ENCODE measurements around the gene OR2F1. TPM values are rescaled to one million over a fixed set of nuclear protein-coding genes. Genes with fewer than 3 reads are reported as not detected.

The OR2F1 gene
- total RNA-seq, 1 experiment from 2014 or later, result not detected

- TF ChIP-seq REST (IDR thresholded peaks at IDR 0.05; ENCODE audit: low read depth) (no peak), CBX3 (IDR thresholded peaks at IDR 0.05; ENCODE audit: low read depth) (no peak), ZFX (IDR thresholded peaks at IDR 0.05) (no peak), CEBPB (IDR thresholded peaks at IDR 0.05; ENCODE audit: low read depth) (no peak)
These were observed 9.2 kb upstream of the OR2F1 start (continued) for GRCh38 chr7:143945423-143945822.

GRCh38 chr7:143947111-143947510 lies 7.5 kb upstream of the OR2F1 start:
- Histone ChIP-seq H3K9ac (ENCODE audit: low read length) (no peak overlapping the region), H3K9me2 (ENCODE audit: insufficient read depth) (no peaks in the 10 kb centered on the region), H3K27me3 (ENCODE audit: insufficient read depth, low read length) (no peaks in the 10 kb centered on the region), H3K9me3 (ENCODE audit: control insufficient read depth in 1 of 2, insufficient read depth in 1 of 2, low read depth in 1 of 2, low read length in 2 of 2) (no peaks in the 10 kb centered on the region), H3K4me2 (ENCODE audit: low read length) (no peak overlapping the region), H3K27ac (ENCODE audit: low read depth, low read length) (no peak overlapping the region), H3K4me1 (ENCODE audit: control insufficient read depth in 1 of 2, insufficient read depth in 2 of 2, low read length in 2 of 2) (no peaks in the 10 kb centered on the region), H3K79me2 (ENCODE audit: insufficient read depth, low read length) (no peaks in the 10 kb centered on the region), H4K20me1 (ENCODE audit: insufficient read depth) (no peaks in the 10 kb centered on the region), H3K36me3 (ENCODE audit: control insufficient read depth in 1 of 2, insufficient read depth in 2 of 2, low read length in 2 of 2) (no peaks in the 10 kb centered on the region), H3K4me3 (replicated peaks in 1 of 2; ENCODE audit: low read depth in 1 of 2, low read length in 2 of 2) (no peak overlapping the region), H2AFZ (ENCODE audit: low read depth, low read length, poor library complexity, severe bottlenecking) (no peak overlapping the region)
- POLR2A ChIA-PET, result no interaction called here
- no peak for ATAC-seq
- intact Hi-C loops (cut with micrococcal nuclease), result no loop called here
- TF ChIP-seq ZBTB33 (IDR thresholded peaks at IDR 0.05; ENCODE audit: extremely low read depth, insufficient replicate concordance, low read length) (no peak), EZH2phosphoT487 (IDR thresholded peaks at IDR 0.05; ENCODE audit: borderline replicate concordance) (no peak), SIN3A (IDR thresholded peaks at IDR 0.05; ENCODE audit: low read depth) (no peak), TCF7L2 (IDR thresholded peaks at IDR 0.05; ENCODE audit: borderline replicate concordance, extremely low read depth, insufficient read depth, insufficient read length) (no peak), FOSL1 (IDR thresholded peaks at IDR 0.05; ENCODE audit: low read depth) (no peak), POLR2AphosphoS5 (IDR thresholded peaks at IDR 0.05; ENCODE audit: low read depth, low read length) (no peak)
- no TSS peak for BruUV-seq (replicated peaks)
- RAD21 ChIA-PET (ENCODE audit: low non-redundant PET in 1 of 2, low total read pairs in 2 of 2, uncharacterized antibody in 2 of 2, unreplicated experiment in 2 of 2), result no interaction called here
- CTCF ChIA-PET, result no interaction called here
- no peak for DNase-seq (ENCODE audit: low read depth, low spot score)
